Breast epithelium (tissue), 4 donors: Measurements from ENCODE around the gene FIG4. TPM values are rescaled to one million over a fixed set of nuclear protein-coding genes. Genes with fewer than 3 reads are reported as not detected.
A peak's percentile ranks its signal among the peaks of the same experiment; 100 is the strongest.

Experiments
- DNase-seq, 2 donors: peaks; one replicate each; pipeline ENCODE4 v3.0.0-alpha.2; 2019; ENCODE audit warnings: low spot score in 2 of 2
- H3K27ac ChIP-seq, 2 donors: fragments of 200-600 bp; sonication (generic) in 1 of 2; one replicate each; pipeline ENCODE4 v1.5.1; 2016 to 2019; ENCODE audit warnings: mild to moderate bottlenecking in 1 of 2
- H3K27me3 ChIP-seq, 2 donors: fragments of 200-600 bp; sonication (generic) in 1 of 2; one replicate each; pipeline versions ENCODE4 v1.5.1 to v1.6.0; 2017 to 2019; ENCODE audit warnings: control low read depth in 1 of 2, mild to moderate bottlenecking in 1 of 2
- H3K36me3 ChIP-seq: fragments of 200-600 bp; one replicate; pipeline ENCODE4 v1.5.1; 2019
- H3K4me1 ChIP-seq, 2 donors: fragments of 200-600 bp; sonication (generic); one replicate each; pipeline ENCODE4 v1.5.1; 2016 to 2019; ENCODE audit warnings: control low read depth in 1 of 2
- H3K4me3 ChIP-seq, 3 donors: fragments of 200-600 bp; sonication (generic); 1 replicate in 2 of 3; 2 replicates in 1 of 3; pipeline ENCODE4 v1.5.1; 2016 to 2019; ENCODE audit warnings: mild to moderate bottlenecking in 3 of 3, moderate library complexity in 2 of 3
- H3K9me3 ChIP-seq, 2 donors: fragments of 200-600 bp; sonication (generic) in 1 of 2; one replicate each; pipeline ENCODE4 v1.5.1; 2016 to 2019; ENCODE audit warnings: control low read depth in 1 of 2
- POLR2A ChIP-seq: fragments of 450-650 bp; IDR thresholded peaks from one replicate; pipeline ENCODE4 v1.6.1; 2016; ENCODE audit warnings: antibody characterized with exemption, mild to moderate bottlenecking, moderate library complexity
- POLR2AphosphoS5 ChIP-seq, 3 donors: sonication (generic); formaldehyde crosslinking; IDR thresholded peaks; one replicate each; pipeline ENCODE4 v1.6.1; 2017; ENCODE audit warnings: antibody characterized with exemption in 3 of 3
- intact Hi-C: fragments of 100-400 bp; cut with DNase I; formaldehyde crosslinking; loops from one replicate; pipeline ENCODE4 v1.15.1; 2023; ENCODE audit warnings: low total_unique reads
- total RNA-seq, 3 donors: library from RNA; depleted of rRNA; stranded (reverse); fragments of >200 nt; gene quantifications; one replicate each; pipeline ENCODE4 v1.1.0, GENCODE V29; 2016
- TF ChIP-seq, protein P1 (sequence below), 3 donors: fragments of 450-650 bp; IDR thresholded peaks; one replicate each; pipeline ENCODE4 v1.5.1; 2016 to 2017; ENCODE audit warnings: antibody characterized with exemption in 3 of 3, mild to moderate bottlenecking in 3 of 3, moderate library complexity in 3 of 3

Gene FIG4
- total RNA-seq, 3 donors from 2014 or later, result 18.2 to 29.6 (median 18.4) TPM

DNA sequence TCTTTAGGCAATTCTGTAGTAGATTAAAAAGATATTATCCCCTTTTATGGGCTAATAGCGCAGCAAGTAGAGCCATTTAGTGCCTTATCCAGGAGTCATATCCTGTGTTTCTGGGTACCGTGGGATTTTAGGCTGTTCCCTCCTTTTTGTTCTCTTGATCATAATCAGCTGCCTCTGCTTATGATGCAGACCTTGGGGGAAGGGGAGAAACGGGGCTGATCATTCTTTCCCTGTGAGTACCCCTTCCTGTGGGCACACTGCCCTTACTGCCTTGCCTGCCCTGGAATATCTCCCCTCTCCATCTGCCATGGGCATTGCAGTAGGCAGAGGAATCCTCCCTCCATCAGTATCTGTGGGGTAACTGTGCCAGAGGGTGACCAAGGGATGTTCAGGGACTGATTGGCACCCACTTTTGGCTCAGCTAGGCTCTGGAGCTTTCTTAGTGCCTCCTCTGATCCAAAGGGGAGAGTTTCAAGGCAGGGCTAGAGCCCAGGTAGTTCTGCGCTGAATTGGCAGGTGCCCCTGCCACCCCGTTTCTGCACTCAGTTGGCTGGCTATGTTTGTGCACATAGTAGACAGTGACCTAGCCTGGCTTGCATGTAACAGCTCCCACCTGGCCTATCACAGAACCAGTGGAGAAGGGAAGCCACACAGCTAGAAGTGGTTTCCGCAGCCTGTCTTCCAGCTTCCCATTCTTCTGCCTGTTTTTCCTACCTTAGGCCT lies 103.3 kb downstream of the FIG4 start:
- no peaks in the 10 kb centered on the region for H3K36me3 ChIP-seq
- intact Hi-C loops, result no loop called here
- peaks cover 0 to 5% of the 10 kb centered on the region in 2 donors for H3K4me1 ChIP-seq
- no peak for DNase-seq
- TF ChIP-seq, protein P1, sequence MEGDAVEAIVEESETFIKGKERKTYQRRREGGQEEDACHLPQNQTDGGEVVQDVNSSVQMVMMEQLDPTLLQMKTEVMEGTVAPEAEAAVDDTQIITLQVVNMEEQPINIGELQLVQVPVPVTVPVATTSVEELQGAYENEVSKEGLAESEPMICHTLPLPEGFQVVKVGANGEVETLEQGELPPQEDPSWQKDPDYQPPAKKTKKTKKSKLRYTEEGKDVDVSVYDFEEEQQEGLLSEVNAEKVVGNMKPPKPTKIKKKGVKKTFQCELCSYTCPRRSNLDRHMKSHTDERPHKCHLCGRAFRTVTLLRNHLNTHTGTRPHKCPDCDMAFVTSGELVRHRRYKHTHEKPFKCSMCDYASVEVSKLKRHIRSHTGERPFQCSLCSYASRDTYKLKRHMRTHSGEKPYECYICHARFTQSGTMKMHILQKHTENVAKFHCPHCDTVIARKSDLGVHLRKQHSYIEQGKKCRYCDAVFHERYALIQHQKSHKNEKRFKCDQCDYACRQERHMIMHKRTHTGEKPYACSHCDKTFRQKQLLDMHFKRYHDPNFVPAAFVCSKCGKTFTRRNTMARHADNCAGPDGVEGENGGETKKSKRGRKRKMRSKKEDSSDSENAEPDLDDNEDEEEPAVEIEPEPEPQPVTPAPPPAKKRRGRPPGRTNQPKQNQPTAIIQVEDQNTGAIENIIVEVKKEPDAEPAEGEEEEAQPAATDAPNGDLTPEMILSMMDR (IDR thresholded peaks at IDR 0.05), result no peak
- TF ChIP-seq POLR2AphosphoS5 (IDR thresholded peaks at IDR 0.05) (no peak), POLR2A (no peak)
- H3K9me3 ChIP-seq, result no peaks in the 10 kb centered on the region
- H3K27me3 ChIP-seq, result no peaks in the 10 kb centered on the region
- peak overlapping the region; percentile 63 to 77 for H3K27ac ChIP-seq
- H3K4me3 ChIP-seq, result no peak overlapping the region

DNA sequence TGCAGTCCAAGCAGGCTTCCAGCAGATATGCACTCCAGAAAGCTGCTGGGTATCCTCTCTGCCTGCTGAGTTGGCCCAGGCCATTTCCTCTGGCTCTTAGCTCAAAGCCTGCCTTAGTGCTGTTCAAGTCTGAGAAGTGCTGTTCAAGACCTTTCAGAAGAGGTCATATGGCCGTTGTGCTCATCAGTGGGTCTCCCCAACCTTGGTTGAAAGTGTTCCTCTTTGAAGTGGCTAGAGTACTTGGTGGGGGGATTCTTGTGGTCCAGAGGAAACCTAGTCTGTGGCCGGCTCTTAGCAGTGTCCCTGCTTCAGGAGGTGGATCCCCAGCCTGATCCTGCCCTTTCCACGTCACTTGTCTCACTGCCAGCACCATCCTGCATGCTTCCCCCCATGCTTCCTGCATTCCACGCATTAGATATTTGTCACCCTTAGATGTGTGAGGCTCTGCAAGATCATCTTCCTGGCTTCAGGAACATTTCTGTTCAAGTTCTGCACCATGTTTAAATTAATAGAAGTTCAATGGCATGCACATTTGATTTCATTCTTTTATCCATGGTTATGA lies 105.0 kb downstream of the FIG4 start:
- Histone ChIP-seq H3K27ac (no peak overlapping the region), H3K9me3 (no peaks in the 10 kb centered on the region), H3K27me3 (no peaks in the 10 kb centered on the region), H3K4me3 (no peak overlapping the region), H3K4me1 (peaks cover 0 to 5% of the 10 kb centered on the region in 2 donors), H3K36me3 (no peaks in the 10 kb centered on the region)
- intact Hi-C loops, result no loop called here
- DNase-seq, result no peak
- TF ChIP-seq, protein P1 (IDR thresholded peaks at IDR 0.05), result no peak
- TF ChIP-seq POLR2AphosphoS5 (IDR thresholded peaks at IDR 0.05), result no peak
- no peak for TF ChIP-seq POLR2A

DNA sequence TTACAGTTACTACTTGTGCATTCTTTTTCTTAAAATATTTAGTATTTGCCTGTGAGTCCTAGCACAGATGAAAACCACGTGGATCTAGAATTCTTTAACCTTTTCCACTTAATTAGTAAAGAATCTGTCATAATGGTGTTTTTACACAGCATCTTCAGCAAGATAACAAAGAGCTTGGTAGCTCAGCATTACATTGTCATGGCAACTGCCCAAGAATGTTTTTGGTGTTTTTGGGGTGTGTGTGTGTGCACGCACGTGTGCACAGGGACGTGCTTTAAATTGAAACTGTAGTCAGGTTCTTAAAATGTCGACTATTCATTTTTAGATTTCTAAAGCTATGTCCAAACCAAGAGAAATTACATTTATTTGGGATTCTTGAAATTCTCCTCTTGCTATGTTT lies 108.0 kb downstream of the FIG4 start:
- intact Hi-C loops, result no loop called here
- TF ChIP-seq POLR2AphosphoS5 (IDR thresholded peaks at IDR 0.05), result no peak
- TF ChIP-seq, protein P1 (IDR thresholded peaks at IDR 0.05), result no peak
- no peak for TF ChIP-seq POLR2A
- Histone ChIP-seq H3K36me3 (no peaks in the 10 kb centered on the region), H3K27ac (no peak overlapping the region), H3K27me3 (no peaks in the 10 kb centered on the region), H3K4me3 (no peak overlapping the region), H3K4me1 (no peaks in the 10 kb centered on the region), H3K9me3 (no peaks in the 10 kb centered on the region)
- DNase-seq, result no peak

DNA sequence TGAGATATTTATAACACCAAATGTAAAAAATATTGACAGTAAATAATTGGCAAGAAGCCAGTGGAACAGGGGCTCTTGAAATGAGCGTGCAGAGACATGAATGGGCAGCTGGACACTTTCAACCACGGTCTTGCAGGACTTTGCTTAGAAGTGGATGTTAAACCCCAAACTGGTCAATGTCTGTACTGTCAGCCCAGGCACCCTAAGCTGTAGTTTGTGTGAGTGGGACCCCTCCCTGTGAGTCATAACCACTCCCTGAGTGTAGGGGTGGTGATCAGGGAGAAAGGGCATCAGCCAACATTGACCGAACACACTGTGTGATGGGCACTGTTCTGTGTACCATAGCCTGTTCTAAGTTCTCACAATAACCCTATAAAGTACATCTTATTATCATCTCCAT lies 108.6 kb downstream of the FIG4 start:
- H3K36me3 ChIP-seq, result no peaks in the 10 kb centered on the region
- H3K27me3 ChIP-seq, result no peaks in the 10 kb centered on the region
- DNase-seq, result no peak
- no peaks in the 10 kb centered on the region for H3K9me3 ChIP-seq
- H3K4me1 ChIP-seq, result no peaks in the 10 kb centered on the region
- H3K4me3 ChIP-seq, result no peak overlapping the region
- TF ChIP-seq, protein P1 (IDR thresholded peaks at IDR 0.05), result no peak
- no peak for TF ChIP-seq POLR2AphosphoS5 (IDR thresholded peaks at IDR 0.05)
- no peak for TF ChIP-seq POLR2A
- H3K27ac ChIP-seq, result no peak overlapping the region
- intact Hi-C loops, result no loop called here

DNA sequence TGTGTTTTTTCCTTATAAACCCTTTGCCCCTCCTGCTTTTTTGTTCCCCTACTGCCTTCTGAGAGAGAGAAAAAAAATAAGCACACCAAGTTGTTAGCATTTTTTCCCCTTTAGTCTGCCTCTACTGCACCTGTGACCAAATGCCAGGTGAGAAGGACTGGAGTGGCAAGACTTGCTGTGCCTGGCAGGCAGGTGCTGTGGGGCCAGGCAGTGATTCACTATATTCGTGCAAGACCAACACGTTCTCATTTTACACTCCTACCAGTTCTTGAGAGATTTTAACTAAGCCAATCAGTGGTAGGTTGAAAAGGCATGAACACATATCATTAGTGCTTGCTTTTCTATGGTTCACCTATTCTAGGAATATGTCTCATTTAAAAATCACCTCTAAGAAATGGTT lies 109.7 kb downstream of the FIG4 start:
- Histone ChIP-seq H3K27ac (no peak overlapping the region), H3K36me3 (no peaks in the 10 kb centered on the region), H3K4me3 (no peak overlapping the region), H3K27me3 (no peaks in the 10 kb centered on the region), H3K4me1 (no peaks in the 10 kb centered on the region), H3K9me3 (no peaks in the 10 kb centered on the region)
- TF ChIP-seq POLR2AphosphoS5 (IDR thresholded peaks at IDR 0.05) (no peak), POLR2A (no peak)
- no peak for DNase-seq
- intact Hi-C loops, result no loop called here
